ENCODE results near the gene GNAI2.
"Not testable (repeated sequence)": the region's sequence is repeated elsewhere in the genome, so short reads cannot be mapped to it uniquely, and the experiment has no call there.

Gene GNAI2

GRCh38 chr3:50204804-50205412 is 31.1 kb upstream of the GNAI2 start, which contains the start of gene SLC38A3:
Gene SLC38A3, plus strand, starts transcription at chr3:50205271. Its CDS starts 8,929 bp downstream, at chr3:50214200.
- DNase-seq (ENCODE audit: low spot score), result no peak

DNA sequence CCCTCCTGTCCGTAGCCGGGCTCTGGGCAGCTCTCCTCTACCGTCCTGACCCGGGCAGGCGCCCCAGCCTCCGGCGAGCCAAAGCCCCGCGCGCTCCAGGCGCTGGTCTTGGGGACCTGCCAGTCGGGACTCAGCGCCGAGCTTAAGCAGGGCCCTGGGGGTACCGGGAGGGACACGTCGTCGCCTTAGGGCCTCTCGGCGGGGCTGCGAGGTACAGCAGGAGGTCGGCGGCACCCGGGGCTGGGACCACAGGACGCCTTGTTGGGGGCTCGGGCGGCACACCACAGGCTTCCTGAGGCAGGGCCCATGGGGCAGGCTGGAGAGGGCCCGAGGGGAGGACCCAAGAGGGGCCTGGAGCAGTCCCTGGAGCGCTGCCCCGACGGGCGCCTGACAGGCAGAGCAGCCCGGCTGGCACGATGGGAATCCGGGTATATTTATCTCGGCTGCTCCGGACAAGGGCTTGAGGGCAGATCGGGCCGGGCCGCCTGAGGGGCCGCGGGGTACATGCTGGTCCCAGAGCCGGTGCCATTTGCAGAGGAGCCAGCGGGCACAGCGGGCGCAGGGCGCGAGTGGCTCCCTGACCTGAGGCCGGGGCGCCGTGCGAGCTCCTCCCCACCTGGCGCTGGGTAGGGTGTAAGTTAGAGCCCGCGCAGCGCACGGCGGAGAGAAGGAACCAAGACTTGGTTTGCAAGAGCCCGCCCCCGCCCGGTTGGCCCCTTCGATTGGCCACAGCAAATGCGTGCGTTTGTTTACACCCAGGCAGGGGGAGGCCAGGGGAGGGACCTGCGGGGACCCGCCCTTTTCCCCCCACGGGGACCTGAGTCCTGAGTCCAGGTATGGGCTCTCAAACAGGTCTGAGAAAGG is 30.4 kb upstream of the GNAI2 start:
- no peak for DNase-seq (ENCODE audit: low spot score)

GRCh38 chr3:50207359-50208042 is 28.5 kb upstream of the GNAI2 start:
- DNase-seq (ENCODE audit: low spot score), result no peak

GRCh38 chr3:50208677-50209344 is 27.2 kb upstream of the GNAI2 start:
- no peak for DNase-seq (ENCODE audit: low spot score)

- DNase-seq (ENCODE audit: low spot score), result no peak
These were observed 25.9 kb upstream of the GNAI2 start for GRCh38 chr3:50210176-50210509.

GRCh38 chr3:50210510-50211367 is 25.3 kb upstream of the GNAI2 start:
- DNase-seq (ENCODE audit: low spot score), result no peak

DNA sequence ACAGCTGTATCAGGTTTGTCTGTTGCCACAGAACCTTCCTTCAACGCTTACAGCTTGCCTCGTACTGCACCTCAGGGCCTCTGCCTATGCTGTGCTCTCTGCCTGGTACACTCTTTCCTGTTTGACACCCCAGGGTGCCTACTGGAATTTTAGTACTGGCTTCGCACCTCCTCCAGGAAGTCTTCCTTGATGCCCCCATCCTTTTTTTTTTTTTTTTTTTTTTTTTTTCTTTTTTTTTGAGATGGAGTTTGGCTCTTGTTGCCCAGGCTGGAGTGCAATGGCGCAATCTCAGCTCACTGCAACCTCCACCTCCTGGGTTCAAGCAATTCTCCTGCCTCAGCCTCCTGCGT is 24.7 kb upstream of the GNAI2 start:
- DNase-seq (ENCODE audit: low spot score), result not testable (repeated sequence)

GRCh38 chr3:50211930-50212329 is 24.1 kb upstream of the GNAI2 start:
- no peak for DNase-seq (ENCODE audit: low spot score)

GRCh38 chr3:50212502-50212901 is 23.5 kb upstream of the GNAI2 start:
- DNase-seq (ENCODE audit: low spot score), result no peak

DNA sequence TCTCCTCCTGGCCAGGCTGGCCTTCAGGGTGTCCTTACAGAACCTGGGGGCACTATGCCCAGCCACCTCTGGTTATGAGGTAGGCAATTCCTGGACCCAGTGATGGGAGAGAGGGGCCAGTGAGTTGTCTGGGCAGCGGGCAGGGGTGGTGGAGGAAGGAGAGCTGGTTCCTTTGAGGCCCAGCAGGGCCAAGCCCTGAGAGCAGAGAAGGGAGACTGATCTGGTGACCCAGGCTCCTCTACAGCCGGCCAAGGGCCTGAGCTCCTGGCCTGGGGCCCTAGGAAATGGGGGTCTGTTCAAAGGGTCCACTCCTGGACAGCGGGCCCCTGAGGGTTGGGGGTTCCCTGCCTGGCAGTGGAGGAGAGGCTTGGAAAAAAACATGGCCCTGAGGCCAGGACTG is 23.0 kb upstream of the GNAI2 start:
- no peak for DNase-seq (ENCODE audit: low spot score)

DNA sequence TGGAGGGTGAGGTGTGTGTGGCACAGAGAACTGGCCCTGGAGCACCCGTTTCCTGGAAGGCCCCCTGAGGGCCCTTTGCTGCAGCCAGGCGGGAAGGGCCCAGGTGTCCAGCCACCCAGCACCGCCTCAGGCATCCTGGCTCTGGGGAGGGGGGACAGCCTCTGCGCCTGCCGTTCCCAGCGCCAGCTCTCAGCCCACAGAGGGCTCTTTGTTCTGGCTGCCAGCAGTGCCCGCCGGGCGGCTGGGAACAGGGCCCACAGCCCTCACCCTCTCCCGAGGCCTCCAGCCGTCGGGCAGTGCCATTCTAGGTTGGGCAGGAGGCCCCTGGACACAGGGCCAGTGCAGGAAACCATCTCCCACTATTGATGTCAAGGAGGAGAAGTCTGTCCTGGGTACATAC is 22.6 kb upstream of the GNAI2 start:
- DNase-seq (ENCODE audit: low spot score), result no peak

DNA sequence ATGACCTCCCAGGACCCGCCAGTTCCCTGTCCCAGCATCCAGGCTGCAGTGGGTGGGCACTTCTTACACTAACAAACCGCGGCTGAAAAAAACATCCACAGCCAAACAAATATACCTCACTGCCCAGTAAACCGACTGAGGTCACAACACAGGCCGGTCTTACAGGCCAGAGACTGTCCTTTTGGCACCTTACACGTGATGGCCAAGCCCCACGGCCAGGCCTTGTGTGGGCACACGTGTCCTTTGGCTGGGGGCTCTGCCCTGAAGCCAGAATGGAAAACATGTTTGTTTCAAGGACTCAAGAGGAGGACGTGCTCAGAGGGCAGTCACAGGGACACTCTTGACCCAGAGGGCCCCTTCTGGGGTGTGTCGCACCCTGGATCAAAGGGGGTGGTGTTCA is 21.2 kb upstream of the GNAI2 start:
- DNase-seq (ENCODE audit: low spot score), result no peak

DNA sequence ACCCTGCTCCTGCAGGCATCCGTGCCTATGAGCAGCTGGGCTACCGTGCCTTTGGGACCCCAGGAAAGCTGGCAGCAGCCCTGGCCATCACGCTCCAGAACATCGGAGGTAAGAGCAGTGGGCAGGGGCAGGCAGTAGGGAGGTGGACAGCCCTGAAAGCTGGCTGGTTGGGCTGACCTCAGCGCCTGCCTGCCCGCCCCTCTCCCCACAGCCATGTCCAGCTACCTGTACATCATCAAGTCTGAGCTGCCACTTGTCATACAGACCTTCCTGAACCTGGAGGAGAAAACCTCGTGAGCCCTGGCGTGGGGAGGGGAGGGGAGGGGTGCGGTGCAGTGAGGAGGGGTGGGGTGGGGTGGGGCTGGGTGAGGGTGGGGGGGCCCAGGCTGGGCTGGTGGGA is 20.5 kb upstream of the GNAI2 start:
- DNase-seq (ENCODE audit: low spot score), result no peak

DNA sequence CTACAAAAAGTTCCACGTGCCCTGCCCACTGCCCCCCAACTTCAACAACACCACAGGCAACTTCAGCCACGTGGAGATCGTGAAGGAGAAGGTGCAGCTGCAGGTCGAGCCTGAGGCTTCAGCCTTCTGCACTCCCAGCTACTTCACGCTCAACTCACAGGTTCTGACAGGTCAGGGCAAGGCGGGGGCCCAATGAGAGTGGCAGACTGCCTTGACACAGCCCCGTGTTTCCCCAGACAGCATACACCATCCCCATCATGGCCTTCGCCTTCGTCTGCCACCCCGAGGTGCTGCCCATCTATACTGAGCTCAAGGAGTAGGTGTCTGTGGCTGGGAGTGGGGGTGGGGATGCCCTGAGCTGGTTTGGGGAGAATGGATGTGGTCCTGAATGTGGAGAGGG is 18.3 kb upstream of the GNAI2 start:
- DNase-seq (ENCODE audit: low spot score), result no peak

DNA sequence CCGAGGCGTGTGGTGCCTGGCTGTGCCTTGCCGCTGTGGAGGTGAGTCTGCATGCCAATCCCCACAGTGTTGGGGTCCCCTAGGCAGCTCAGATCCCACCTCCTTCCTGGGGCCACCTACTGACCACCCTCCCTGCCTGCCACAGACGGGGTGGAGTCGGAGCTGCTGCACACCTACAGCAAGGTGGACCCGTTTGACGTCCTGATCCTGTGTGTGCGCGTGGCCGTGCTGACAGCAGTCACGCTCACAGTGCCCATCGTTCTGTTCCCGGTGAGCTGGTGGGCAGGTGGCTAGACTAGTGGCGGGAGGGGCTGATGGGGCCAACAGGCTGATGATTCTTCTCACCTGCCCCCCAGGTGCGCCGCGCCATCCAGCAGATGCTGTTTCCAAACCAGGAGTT is 17.6 kb upstream of the GNAI2 start:
- no peak for DNase-seq (ENCODE audit: low spot score)

GRCh38 chr3:50219285-50219684 is 16.7 kb upstream of the GNAI2 start:
- no peak for DNase-seq (ENCODE audit: low spot score)

GRCh38 chr3:50220109-50220508 is 15.9 kb upstream of the GNAI2 start:
- no peak for DNase-seq (ENCODE audit: low spot score)

- no peak for DNase-seq (ENCODE audit: low spot score)
These were observed 15.0 kb upstream of the GNAI2 start for GRCh38 chr3:50221051-50221410.

- no peak for DNase-seq (ENCODE audit: low spot score)
These were observed 14.4 kb upstream of the GNAI2 start for GRCh38 chr3:50221411-50222168.

DNA sequence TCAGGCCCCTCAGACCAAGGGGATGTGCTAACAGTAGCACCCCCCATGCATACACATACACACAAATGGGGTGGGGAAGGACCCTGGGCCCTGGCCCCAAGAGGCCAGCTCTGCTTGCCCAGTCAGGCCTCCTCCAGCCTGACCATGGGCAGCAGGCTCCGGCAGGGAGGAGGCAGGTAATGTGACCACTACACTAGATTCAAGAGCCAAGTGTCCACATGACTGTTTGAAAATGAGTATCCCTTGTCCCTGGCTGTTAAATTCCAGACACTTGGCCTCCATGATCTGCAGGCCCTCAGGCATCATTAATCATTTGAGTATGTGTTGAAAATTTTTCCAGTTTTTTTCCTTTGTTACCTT is 13.9 kb upstream of the GNAI2 start:
- DNase-seq (ENCODE audit: low spot score), result no peak

- DNase-seq (ENCODE audit: low spot score), result no peak
These were observed 11.4 kb upstream of the GNAI2 start for GRCh38 chr3:50224639-50225038.

All from RKO (cell line).